Embryonic facial prominence (tissue), 1 donor: ENCODE measurements around the gene TIAM2.
"Not testable (repeated sequence)": the region's sequence is repeated elsewhere in the genome, so short reads cannot be mapped to it uniquely, and the experiment has no call there.

Experiments used
- DNase-seq: peaks from one replicate; pipeline ENCODE4 v3.0.0-alpha.2; 2016; ENCODE audit errors: extremely low spot score

Gene TIAM2

DNA sequence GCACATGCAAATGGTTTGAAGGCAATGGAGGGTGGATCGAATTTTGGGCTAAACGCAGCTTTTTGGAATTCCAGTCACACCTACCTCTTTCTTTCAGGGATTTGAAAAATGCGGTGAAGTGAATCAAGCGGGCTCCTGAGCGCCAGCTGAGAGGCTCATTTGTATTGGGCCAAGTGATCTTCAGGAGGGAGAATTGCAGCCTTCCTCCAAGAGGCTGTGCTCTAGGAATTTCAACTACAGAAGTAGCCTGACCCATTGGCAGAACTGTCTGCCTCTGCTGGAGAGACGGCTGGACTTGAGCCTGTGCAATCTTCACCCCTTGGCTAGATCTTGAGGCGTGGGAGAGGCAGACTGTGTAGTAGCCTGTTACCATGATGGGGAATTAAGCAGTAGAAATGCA, 5.7 kb upstream of the TIAM2 start:
- DNase-seq: no peak

DNA sequence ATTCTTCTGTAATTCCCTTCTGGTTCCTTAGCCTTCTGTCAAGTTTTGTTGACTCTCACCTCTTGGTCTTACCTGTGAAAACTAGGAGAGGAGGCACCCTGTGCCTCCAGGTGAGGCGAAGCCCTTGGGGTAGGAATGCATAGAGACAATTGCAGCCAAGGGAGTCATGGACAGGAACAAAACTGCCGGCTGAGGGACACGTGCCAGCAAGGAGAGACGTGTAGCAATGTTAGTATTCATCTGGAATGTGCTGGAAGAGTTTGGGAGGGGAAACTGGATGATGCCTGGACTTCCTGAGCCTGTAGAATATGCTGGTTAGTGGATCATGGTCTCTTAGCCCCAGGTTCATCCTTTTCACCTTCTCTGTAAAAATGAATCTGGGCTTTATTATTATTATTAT, 3.9 kb upstream of the TIAM2 start:
- no peak for DNase-seq

DNA sequence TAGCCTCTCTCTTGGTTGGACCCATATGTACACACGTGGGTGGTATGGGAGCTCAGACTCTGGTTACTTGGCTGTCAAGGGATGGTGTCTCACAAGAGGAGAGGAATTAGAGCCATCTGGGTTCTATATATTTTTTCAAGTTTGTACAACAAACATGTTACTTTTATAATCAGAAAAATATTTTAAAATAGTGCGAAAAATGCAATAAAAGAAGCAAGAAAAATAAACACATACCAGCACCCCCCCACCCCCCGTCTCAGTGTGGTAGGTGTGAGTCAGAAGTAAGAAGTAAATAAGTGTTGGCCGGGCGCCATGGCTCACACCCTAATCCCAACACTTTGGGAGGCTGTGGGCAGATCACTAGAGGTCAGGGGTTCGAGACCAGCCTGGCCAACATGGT, 2.1 kb upstream of the TIAM2 start:
- no peak for DNase-seq

DNA sequence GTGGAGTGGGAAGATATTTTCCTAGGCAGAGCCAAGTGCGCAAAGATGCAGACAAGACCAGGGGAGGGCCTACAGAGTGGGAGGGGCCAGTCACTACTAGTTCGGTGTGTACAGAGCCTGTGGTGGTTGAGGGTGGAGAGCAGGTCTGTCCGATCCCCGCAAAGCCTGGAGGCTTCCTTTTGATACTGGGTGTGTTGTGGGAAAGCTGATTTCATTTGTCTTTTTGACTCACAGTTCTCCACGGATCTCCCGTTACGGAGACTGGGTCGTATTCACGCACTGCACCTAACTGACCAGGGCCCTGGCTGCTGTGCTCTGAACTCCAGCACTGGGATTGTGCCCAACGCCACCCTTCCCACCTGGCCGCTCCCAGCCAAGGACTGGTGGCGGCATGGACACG, 1.4 kb upstream of the TIAM2 start:
- no peak for DNase-seq

DNA sequence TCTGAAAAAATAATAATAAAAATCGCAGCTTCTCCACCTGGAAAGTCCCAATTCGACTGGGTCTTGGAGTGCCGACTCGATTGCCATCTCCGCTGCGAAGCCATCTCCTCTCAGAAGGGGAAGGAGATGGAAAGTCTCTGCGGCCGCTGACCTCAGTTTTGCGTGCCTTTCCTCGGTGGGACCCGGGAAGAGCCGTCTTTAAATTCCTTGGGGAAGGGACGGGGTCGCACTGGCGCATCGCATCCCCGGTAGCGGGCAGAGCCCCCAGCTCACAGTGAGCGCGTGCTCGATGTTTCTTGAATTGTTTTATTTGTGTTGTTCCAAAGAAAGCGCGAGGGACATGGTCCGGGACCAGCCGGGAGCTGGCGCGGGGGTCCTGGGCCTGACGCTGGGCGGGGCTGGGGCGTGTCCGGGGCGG, 270 bp upstream of the TIAM2 start:
- no peak for DNase-seq

DNA sequence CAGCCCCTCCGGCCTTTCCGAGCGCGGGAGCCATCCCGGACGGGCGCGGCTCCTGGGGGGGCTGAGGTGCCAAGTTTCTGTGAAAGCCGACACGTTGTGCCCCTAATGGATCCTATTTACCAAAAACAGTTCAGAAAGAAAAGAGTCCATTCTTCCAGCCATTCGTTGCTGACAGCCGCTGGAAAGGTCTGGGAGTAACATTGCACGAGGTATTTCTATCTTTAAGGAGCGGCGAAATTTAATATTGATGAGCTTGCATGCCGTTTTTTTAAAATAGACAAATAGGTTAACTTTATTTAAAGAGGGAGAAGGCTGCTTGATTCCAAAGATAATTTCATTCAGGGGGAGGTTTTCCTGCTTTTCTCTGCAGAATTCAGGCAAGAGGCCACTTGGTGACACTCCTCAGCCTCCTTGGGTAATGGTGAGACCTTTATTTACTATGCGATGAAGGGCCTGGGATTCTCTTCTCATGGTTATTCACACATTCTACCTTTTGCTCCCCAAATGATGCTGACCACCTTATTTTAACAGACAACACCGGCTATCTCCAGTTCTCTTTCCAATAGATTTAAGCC, 988 bp downstream of the TIAM2 start:
- no peak for DNase-seq

DNA sequence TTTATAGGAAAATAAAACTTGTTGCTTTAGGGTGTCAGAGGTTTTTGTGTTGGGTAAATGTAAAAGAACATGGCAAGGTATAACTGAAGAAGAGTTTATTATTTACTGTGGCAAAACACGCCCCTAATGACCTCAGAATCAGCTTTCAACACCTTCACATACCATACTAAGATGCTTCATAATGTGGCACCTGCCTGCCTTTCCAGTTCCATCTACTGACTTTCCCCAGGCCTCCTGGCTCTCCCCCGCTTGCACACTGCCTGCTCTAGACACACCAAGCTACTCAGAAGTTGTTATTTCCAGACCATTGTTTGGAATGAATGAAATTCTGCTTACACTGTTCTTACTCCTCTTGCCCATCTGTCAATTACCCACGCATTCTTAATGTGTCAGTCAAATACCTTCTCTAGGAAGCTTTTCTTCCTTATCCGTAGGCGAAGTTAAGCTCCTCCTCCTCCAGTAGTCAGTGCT, 1.8 kb downstream of the TIAM2 start:
- DNase-seq: no peak

DNA sequence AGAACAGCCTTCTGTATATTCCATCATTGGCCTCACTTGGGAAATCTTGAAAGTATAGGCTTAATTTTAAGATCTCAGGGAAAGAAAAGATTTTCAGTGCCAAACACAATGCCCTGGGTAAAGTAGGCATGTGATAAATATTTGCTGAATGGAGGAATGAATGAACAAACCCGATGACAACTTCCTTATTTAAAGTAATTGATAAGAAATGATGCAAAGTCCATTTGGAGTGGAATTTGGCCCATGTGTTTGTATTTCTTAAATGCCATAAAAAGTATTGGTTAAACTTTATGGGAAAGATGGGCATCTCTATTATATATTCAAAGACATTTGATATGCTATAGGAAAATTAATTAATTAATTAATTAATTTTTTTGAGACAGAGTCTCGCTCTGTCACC, 3.7 kb downstream of the TIAM2 start:
- DNase-seq: no peak

DNA sequence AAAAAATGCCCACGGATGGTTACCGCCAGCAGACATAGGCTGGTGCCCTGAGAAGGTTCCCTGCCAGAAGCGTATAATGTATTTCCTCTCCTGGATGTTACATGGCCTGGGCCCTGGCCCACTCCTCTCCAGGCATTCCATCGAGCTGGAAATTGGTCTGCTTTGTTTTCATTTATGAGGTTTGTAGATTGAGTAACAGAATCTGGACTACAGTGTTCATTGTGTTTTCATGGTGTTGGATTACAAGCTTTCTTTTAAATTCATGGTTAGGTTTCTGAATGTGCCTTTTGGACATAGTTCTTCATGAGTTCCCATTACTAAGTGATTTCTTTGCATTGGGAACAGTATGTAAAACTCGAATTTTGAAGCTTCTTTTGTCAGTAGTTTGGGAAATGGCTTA, 6.4 kb downstream of the TIAM2 start:
- DNase-seq: no peak

DNA sequence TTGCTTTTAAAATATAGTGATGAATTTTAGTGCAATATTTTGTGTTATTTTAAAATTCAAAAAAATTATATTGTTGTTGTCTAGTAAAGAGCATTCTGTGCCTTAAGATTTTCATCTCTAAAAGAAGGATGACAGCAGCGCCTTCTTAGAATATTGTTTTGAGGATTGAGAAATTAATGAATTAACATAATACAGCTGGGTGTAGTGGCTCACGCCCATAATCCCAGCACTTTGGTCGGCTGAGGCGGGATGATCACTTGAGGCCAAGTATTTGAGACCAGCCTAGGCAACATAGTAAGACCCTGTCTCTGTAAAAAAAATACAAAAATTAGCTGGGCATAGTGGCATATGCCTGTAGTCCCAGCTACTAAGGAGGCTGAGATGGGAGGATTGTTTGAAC, 6.8 kb downstream of the TIAM2 start:
- no peak for DNase-seq

DNA sequence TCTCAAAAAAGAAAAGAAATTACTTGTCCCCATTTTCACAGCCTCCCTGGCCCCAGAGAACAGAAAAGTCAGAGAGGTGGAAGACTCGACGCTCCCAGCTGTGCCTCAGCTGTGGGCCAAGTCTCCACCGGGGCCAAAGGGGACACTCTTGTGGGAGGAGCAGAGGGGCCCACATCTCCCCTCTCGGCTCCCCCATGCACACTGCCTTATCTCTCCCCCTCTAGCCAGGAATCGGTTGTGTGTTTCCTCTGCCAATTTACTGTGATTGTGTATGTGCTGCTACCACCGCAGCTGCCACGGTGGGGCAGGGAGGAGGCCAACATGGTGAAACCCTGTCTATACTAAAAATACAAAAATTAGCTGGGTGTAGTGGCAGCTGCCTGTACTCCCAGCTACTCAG, 8.4 kb downstream of the TIAM2 start:
- no peak for DNase-seq

DNA sequence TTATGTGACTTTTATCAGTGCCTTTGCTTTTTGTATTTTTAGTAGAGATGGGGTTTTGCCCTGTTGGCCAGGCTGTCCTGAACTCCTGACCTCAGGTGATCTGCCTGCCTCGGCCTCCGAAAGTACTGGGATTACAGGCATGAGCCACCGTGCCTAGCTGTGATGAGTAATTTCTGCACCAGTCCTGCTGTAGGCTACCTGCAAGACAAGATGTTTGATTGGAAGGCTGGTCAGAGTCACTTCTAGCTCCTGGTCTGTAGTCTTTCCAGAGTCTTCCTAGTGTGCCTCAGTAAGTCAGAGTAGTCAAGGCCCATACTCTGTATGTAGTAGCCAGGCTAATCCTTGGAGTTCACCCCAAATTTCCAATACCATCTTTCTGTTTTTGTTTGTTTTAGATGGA, 8.9 kb downstream of the TIAM2 start:
- DNase-seq: no peak

DNA sequence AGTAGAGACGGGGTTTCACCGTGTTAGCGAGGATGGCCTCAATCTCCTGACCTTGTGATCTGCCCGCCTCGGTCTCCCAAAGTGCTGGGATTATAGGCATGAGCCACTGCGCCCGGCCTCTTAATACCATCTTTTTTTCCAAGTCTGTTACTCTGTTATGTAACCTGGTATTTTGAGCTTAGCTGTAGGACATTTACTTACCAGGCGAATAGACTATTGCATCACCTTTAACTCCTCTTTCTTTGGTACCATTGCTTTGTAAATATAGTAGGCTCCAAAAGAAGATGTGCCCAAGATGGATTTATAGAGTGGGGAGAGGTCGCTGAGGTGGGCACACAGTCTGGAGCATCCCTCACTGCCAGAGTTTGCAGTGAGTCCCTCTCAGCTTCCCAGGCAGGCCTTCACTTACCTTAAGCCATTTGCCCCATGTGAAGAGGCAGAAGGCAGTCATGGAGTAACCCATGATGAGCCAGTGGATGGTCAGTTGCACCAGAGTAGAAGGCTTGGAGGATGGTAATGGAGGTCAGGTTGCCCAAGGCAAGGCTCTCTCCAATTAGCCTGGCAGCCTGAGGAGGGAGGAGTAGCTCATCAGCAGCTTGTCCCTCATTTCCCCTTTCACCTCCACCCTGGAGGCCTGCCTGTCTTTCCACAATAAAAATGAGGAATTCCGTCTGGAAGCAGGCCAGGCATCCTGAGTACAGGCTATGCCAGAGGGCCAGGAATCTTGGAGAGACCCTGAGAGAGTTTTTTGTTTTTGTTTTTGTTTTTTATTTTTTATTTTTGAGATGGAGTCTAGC, 9.7 kb downstream of the TIAM2 start:
- no peak for DNase-seq

DNA sequence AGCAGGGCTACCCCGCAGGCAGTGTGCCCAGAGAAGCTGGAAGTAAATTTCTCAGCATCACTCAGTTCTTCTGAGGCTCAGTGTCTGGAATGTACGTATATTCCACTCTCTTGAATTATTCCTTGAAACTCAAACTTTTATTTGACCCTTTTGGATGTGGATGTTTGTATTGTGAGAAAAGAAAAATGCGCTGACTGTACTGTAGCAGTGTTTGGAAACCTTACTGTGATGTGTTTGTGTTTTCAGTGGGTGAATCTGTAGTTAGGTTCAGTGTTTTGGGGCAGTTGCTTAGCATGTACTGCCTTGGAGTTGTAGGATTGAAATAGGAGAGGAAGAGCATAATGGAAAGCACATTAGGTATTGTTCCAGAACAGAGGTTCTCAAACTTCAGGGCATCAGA, 13.5 kb downstream of the TIAM2 start:
- DNase-seq: no peak

DNA sequence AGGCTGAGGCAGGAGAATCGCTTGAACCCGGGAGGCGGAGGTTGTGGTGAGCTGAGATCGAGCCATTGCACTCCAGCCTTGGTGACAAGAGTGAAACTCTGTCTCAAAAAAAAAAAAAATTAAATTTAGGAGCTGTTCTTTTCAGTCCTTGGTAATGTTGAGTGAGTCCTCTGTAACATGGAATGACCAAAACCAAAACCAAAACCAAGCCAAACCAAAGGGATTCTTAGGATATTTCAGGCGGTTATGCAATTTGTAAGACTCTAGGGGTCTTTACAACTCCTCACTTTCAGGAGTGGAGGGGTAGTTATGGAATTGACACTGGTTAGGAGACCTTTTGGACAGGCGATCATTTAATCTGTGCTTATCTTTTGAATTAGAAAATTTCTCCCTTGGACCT, 15.8 kb downstream of the TIAM2 start:
- no peak for DNase-seq

DNA sequence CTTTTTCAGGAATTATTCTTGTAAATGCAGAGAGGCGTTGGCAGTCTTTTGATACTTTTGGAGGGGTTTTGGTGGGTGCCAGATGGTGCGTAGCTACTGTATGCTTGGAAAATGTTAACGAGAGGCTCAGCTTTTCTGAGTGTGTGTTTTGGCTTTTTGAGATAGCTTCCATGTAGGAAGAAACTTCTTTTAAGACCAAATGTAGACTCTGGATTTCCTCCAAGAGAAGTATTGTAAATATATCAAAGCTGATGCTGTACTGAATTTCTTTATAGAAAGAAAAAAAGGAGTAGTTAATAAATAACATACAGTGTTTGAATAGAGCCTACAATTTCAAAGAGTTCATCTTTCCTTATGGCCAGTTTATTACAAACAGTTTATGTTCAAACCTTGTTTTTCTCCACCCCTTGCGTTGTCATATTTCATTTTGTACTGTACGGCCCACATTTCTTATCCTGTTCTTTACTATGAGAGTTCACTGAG, 16.7 kb downstream of the TIAM2 start:
- DNase-seq: peak; percentile 51

DNA sequence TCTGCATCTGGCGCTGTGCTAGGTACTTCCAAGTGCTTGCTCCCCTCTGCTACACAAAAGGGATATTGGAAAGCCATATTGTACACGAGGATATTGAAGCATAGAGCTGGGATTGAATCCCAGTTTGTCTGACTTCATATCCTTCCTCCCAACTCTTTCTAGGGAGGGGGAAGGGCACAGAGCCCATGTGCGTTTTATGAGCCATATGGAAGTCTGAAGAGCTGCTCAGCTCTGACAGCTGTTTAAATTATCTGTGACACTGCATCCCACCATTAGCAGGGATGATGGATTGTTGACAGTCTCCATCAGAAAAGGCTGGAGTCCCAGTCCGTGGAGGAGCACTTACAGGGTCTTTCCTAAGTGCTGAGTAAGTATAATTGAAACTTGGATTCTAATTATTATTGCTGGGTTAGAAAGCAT, 18.4 kb downstream of the TIAM2 start:
- no peak for DNase-seq

DNA sequence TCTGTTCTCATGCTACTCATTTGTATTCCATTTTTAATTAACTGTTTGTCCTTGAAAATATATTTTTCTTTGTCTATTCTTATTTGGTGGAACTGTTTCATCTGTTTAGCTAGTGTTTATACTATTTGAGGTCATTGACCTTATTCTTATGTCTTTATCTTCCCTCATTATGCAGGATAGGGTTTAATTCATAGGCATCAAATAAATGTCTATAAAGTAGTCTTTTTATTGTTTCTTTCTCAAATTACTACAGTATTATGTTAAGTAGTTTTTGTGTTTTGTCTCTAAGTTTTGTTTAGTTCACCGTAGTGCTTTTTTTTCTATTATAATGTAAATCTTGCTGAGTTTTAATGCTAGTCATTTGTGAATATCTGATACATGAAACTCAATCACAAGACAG, 19.0 kb downstream of the TIAM2 start:
- DNase-seq: no peak

DNA sequence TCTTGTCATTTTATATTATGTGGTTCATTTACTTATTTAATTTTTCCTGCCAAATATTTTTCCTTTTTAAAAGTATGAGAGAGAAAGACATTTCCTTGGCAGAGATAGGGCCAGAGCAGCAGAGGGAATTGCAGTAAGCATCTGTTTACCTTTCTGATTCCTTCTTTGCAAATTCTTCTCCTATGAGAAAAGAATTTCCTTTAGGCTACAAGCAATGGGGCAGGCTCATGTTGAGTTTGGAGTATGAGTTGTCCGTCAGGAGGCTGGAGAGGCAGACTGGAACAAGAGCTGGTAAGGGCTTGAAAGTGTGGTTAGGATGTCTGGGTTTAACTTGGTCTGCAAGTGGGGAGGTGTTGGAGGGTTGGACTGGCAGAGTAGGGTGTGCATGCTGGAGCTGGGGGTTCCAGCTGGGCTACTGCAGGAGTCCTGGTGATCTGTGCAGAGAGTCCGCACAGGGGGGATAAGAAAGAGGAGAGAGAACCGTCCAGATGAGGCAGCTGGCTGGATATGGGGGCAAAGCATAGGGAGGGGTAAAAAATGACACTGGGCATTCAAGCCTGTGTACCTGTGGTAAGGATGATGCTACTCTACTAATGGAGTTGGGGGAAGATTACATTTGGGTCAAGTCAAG, 19.7 kb downstream of the TIAM2 start:
- DNase-seq: no peak

DNA sequence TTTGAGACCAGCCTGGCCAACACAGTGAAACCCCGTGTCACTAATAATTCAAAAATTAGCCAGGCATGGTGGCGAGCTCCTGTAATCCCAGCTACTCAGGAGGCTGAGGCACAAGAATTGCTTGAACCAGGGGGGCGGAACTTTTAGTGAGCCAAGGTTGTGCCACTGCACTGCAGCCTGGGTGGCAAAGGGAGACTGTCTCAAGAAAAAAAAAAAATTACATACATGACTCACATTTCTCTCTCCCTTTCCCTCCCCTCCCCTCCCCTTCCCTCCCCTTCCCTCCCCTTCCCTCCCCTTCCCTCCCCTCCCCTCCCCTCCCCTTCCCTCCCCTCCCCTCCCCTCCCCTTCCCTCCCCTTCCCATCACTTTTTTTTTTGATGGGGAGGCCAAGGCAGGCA, 23.3 kb downstream of the TIAM2 start:
- not testable (repeated sequence) for DNase-seq

DNA sequence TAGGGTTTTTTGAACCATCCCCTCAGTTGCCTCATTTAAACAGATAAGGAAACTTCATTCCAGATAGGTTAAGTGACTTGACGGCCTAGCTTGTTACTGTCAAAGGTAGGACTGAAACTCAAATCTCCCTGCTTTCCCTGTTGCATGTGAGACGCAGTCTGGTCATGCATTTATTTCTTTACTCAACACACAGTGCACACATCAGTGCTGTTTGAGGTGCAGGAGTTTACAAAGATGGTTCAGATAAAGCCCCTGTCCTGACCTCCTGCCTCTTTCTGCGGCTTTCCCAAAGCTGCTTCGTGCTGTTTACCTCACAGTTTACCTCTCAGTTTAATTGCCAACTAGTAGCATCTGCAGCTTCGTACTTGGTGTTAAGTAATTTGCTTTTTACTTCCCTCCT, 26.6 kb downstream of the TIAM2 start:
- DNase-seq: no peak

DNA sequence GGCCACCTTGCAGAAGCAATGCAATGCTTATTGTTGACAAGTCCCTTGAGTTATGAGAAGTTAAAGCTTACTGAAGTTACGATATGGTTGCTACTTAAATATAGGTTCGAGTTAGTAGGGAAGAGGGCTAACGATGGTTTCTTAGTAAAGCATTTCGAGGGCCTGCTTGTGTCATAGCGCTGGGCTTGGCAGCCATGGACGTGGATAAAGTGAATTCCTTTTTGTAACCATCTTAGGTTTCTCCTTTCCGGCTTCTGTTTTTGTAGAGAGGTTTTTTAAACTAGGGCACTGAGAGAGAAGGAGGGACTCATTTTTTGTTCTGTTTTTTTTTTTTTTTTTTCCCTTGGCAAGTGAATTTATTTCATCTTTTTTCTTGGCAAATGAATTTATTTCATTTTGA, 27.6 kb downstream of the TIAM2 start:
- no peak for DNase-seq

DNA sequence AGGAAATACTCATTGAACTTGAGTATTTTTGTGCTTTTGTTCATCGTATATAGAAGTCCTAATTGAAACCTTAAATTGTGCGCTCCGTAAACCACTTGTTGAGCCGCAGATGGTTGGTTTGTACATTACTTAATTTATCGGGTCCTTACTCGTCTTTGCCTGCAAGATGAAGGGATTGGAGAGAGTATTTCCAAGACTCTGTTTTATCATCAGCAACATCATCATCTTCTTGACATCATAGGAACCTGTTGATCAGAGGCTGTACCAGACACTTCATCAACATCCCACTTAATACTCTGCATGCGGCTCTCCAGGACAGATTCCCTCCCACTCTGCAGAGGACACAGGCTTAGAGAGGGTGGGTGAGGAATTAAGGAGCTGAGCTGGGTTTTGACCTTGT, 28.6 kb downstream of the TIAM2 start:
- DNase-seq: no peak
